Effector memory CD8-positive, alpha-beta T cell (primary cell): Measurements from ENCODE around the gene MAPK6.
"Not testable (repeated sequence)": the region's sequence is repeated elsewhere in the genome, so short reads cannot be mapped to it uniquely, and the experiment has no call there.

Source experiments
- ATAC-seq: fragments of 150-1000 bp; cut with Tn5 transposase; replicated peaks from 2 replicates; pipeline ENCODE4 v1.10.0; 2021; ENCODE audit warnings: mild to moderate bottlenecking, moderate library complexity
- DNase-seq, 3 experiments: peaks; one replicate each; pipeline ENCODE4 v3.0.0; 2021
- H3K27ac Mint-ChIP-seq, 2 donors: one replicate each; pipeline ENCODE4 v1.8.0; 2022; ENCODE audit warnings: mild to moderate bottlenecking in 2 of 2, mixed read lengths in 2 of 2, moderate library complexity in 2 of 2
- H3K27me3 Mint-ChIP-seq, 2 donors: one replicate each; pipeline ENCODE4 v1.8.0; 2022; ENCODE audit warnings: mixed read lengths in 2 of 2
- H3K36me3 Mint-ChIP-seq: one replicate; pipeline ENCODE4 v1.8.0; 2022; ENCODE audit warnings: mild to moderate bottlenecking, moderate library complexity, mixed read lengths; ENCODE audit not compliant: insufficient read depth
- H3K4me1 Mint-ChIP-seq, 2 donors: one replicate each; pipeline ENCODE4 v1.8.0; 2022; ENCODE audit warnings: low read depth in 2 of 2, mixed read lengths in 2 of 2
- H3K4me3 Mint-ChIP-seq, 2 donors: one replicate each; pipeline ENCODE4 v1.8.0; 2022; ENCODE audit warnings: mild to moderate bottlenecking in 2 of 2, mixed read lengths in 2 of 2, moderate library complexity in 2 of 2
- H3K9me3 Mint-ChIP-seq, 2 donors: one replicate each; pipeline ENCODE4 v1.8.0; 2022; ENCODE audit warnings: mixed read lengths in 2 of 2

Gene MAPK6

DNA sequence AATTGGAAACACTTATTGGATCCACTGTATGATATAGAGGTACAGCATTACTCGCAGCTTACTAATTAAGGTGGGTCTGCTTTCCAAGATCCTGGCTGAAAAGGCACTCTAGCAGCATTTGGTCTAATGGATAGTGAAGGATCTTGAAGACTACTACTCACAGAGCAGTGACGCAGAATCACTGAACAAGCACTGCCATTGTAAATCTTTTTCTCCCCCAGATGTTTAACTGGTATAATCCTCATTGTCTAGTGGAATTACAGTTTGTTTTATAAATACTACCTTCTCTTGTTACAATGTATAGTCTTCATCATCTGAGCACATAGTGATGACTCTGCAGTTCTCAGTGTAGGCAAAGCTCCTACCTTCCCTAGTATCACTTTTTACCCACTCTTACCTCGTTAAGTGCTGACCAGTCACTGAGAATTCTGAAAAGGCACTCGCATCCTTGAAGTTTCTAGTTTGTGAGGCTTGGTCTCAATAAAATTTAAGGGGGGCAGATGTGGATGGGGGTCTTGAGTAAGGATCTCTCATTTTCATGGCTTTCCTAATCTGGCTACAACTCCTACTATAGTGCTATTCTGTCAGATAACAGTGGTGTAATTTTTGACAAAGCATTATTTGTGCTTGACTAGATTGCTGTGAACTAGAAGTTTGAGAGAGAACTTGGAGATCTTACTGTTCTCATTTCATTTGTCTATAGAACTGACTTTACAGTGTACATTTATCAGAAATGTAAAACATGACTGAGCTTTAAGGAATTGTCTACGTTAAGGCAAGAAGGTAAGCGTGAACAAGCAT lies 23.2 kb downstream of the MAPK6 start:
- Mint-ChIP-seq H3K9me3 (no peaks in the 10 kb centered on the region), H3K36me3 (peaks cover 12% of the 10 kb centered on the region), H3K4me1 (peaks cover 34 to 64% of the 10 kb centered on the region in 2 donors), H3K27ac (no peak overlapping the region), H3K27me3 (no peaks in the 10 kb centered on the region), H3K4me3 (no peak overlapping the region)
- DNase-seq, result no peak
- ATAC-seq, result no peak

DNA sequence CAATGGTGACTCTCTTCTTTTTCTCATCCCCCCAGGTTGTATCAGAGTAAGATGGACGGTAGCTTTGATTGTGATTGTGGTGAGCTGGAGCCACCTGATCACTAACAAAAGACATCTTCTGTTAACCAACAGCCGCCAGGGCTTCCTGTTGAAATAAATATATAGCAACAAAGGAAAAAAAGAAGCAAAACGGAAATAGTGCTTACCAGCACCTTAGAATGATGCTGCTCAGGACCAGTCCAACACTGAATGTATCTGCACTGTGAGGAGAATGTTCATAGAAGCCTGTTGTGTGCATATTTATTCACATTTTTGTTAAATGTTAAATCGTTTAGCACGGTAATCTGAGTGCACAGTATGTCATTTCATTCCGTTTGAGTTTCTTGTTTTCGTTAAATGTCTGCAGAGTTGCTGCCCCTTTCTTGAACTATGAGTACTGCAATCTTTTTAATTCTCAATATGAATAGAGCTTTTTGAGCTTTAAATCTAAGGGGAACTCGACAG lies 26.8 kb downstream of the MAPK6 start:
- peak; percentile 38 to 48 (median 40) for DNase-seq
- Mint-ChIP-seq H3K27ac (peak overlapping the region; percentile 81 to 84), H3K4me3 (peak overlapping the region; percentile 54 to 70), H3K4me1 (peaks cover 17 to 38% of the 10 kb centered on the region in 2 donors), H3K36me3 (peaks cover 28% of the 10 kb centered on the region)
- not testable (repeated sequence) for H3K9me3 Mint-ChIP-seq, H3K27me3 Mint-ChIP-seq
- ATAC-seq, result peak; percentile 91

- Mint-ChIP-seq H3K4me1 (peaks cover 14 to 31% of the 10 kb centered on the region in 2 donors), H3K36me3 (peaks cover 32% of the 10 kb centered on the region), H3K27ac (peak overlapping the region; percentile 81 to 84)
- ATAC-seq, DNase-seq, H3K9me3 Mint-ChIP-seq, H3K4me3 Mint-ChIP-seq, H3K27me3 Mint-ChIP-seq: not testable (repeated sequence)
Observed at GRCh38 chr15:52046552-52046951, 27.5 kb downstream of the MAPK6 start.

- no peak overlapping the region for H3K4me3 Mint-ChIP-seq
- DNase-seq (no peak), ATAC-seq (no peak)
- peaks cover 35% of the 10 kb centered on the region for H3K36me3 Mint-ChIP-seq
- no peak overlapping the region for H3K27ac Mint-ChIP-seq
- no peaks in the 10 kb centered on the region for H3K27me3 Mint-ChIP-seq
- H3K9me3 Mint-ChIP-seq, result no peaks in the 10 kb centered on the region
- H3K4me1 Mint-ChIP-seq, result peaks cover 8 to 14% of the 10 kb centered on the region in 2 donors
Observed at GRCh38 chr15:52050416-52050815, 31.4 kb downstream of the MAPK6 start.

GRCh38 chr15:52052066-52052935 lies 33.3 kb downstream of the MAPK6 start:
- H3K36me3 Mint-ChIP-seq, result peaks cover 32% of the 10 kb centered on the region
- H3K27ac Mint-ChIP-seq, result no peak overlapping the region
- no peak overlapping the region for H3K4me3 Mint-ChIP-seq
- no peaks in the 10 kb centered on the region for H3K27me3 Mint-ChIP-seq
- ATAC-seq (no peak), DNase-seq (no peak)
- H3K4me1 Mint-ChIP-seq, result peaks cover 0 to 1% of the 10 kb centered on the region in 2 donors
- no peaks in the 10 kb centered on the region for H3K9me3 Mint-ChIP-seq

DNA sequence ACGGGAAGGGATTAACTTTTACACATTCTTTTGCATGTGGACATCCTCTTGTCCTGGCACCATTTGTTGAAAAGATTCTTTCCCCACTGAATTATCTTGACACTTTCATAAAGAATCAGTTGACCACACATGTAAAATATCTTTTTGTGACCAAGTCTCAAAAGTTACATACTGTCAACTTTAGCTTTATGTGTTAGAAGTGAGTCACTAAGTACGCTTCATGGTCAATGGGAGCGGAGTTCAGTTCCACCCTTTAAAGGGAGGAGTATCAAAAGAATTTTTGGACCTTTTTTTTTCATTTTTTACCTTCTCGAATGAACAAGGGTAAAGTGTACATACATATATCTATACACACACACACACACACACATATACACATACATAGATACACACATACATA lies 35.4 kb downstream of the MAPK6 start:
- H3K4me1 Mint-ChIP-seq, result no peaks in the 10 kb centered on the region
- no peaks in the 10 kb centered on the region for H3K9me3 Mint-ChIP-seq
- DNase-seq (no peak), ATAC-seq (no peak)
- no peak overlapping the region for H3K27ac Mint-ChIP-seq
- H3K36me3 Mint-ChIP-seq, result peaks cover 29% of the 10 kb centered on the region
- no peaks in the 10 kb centered on the region for H3K27me3 Mint-ChIP-seq
- H3K4me3 Mint-ChIP-seq, result no peak overlapping the region

- not testable (repeated sequence) for H3K27ac Mint-ChIP-seq, H3K27me3 Mint-ChIP-seq, H3K4me3 Mint-ChIP-seq, DNase-seq, ATAC-seq, H3K9me3 Mint-ChIP-seq, H3K4me1 Mint-ChIP-seq
- peaks cover 26% of the 10 kb centered on the region for H3K36me3 Mint-ChIP-seq
Observed at GRCh38 chr15:52054858-52055257, 35.8 kb downstream of the MAPK6 start.

DNA sequence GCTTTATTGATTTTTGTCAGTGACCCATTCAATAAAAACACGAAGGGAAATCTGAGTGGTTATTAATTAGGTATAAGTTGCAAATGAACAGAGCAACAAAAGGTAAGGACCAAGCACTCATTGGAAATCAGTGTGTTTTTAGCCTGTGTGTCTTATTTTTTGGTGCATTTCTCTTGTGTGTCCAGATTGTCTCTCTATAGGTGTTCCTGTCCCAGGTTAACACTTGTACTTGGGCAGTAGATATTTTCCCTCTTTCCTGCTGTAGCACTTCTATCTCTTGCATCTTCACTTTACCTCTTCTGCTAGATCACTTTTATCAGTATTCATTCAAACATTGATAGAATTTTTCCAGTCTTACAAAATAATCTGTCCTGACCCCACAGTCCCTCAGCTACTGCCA lies 37.0 kb downstream of the MAPK6 start:
- Mint-ChIP-seq H3K9me3 (no peaks in the 10 kb centered on the region), H3K27ac (no peak overlapping the region), H3K4me1 (no peaks in the 10 kb centered on the region), H3K27me3 (no peaks in the 10 kb centered on the region), H3K36me3 (peaks cover 20% of the 10 kb centered on the region), H3K4me3 (no peak overlapping the region)
- DNase-seq (no peak), ATAC-seq (no peak)

GRCh38 chr15:52056496-52056895 lies 37.5 kb downstream of the MAPK6 start:
- ATAC-seq, result no peak
- Mint-ChIP-seq H3K9me3 (no peaks in the 10 kb centered on the region), H3K4me3 (no peak overlapping the region), H3K27me3 (no peaks in the 10 kb centered on the region), H3K36me3 (peaks cover 22% of the 10 kb centered on the region), H3K27ac (no peak overlapping the region), H3K4me1 (no peaks in the 10 kb centered on the region)
- DNase-seq, result no peak

- H3K27ac Mint-ChIP-seq, result no peak overlapping the region
- DNase-seq (no peak), ATAC-seq (no peak)
- H3K27me3 Mint-ChIP-seq, result no peaks in the 10 kb centered on the region
- H3K4me1 Mint-ChIP-seq, result no peaks in the 10 kb centered on the region
- H3K9me3 Mint-ChIP-seq, result no peaks in the 10 kb centered on the region
- H3K4me3 Mint-ChIP-seq, result no peak overlapping the region
- H3K36me3 Mint-ChIP-seq, result peaks cover 26% of the 10 kb centered on the region
Observed at GRCh38 chr15:52057996-52058395, 39.0 kb downstream of the MAPK6 start.

GRCh38 chr15:52060501-52060900 lies 41.5 kb downstream of the MAPK6 start:
- H3K9me3 Mint-ChIP-seq, result no peaks in the 10 kb centered on the region
- ATAC-seq, result no peak
- peak overlapping the region; percentile 19 to 32 for H3K27ac Mint-ChIP-seq
- H3K36me3 Mint-ChIP-seq, result peaks cover 34% of the 10 kb centered on the region
- no peaks in the 10 kb centered on the region for H3K27me3 Mint-ChIP-seq
- no peak for DNase-seq
- H3K4me1 Mint-ChIP-seq, result no peaks in the 10 kb centered on the region
- no peak overlapping the region for H3K4me3 Mint-ChIP-seq

GRCh38 chr15:52066842-52067544 lies 48.0 kb downstream of the MAPK6 start:
- Mint-ChIP-seq H3K36me3 (peaks cover 35% of the 10 kb centered on the region), H3K27me3 (no peaks in the 10 kb centered on the region), H3K27ac (peak overlapping the region in 1 of 2 donors; percentile 5), H3K4me3 (no peak overlapping the region), H3K9me3 (no peaks in the 10 kb centered on the region), H3K4me1 (peaks cover 0 to 4% of the 10 kb centered on the region in 2 donors)
- no peak for ATAC-seq
- no peak for DNase-seq

GRCh38 chr15:52067545-52067926 lies 48.5 kb downstream of the MAPK6 start:
- no peak for ATAC-seq
- Mint-ChIP-seq H3K4me1 (peaks cover 0 to 4% of the 10 kb centered on the region in 2 donors), H3K27ac (peak overlapping the region in 1 of 2 donors; percentile 84), H3K36me3 (peaks cover 35% of the 10 kb centered on the region), H3K27me3 (no peaks in the 10 kb centered on the region), H3K9me3 (no peaks in the 10 kb centered on the region), H3K4me3 (no peak overlapping the region)
- DNase-seq, result no peak
